ENCODE results near the gene CASR. TPM values are rescaled to one million over a fixed set of nuclear protein-coding genes. Genes with fewer than 3 reads are reported as not detected.

CASR gene
- total and polyA plus RNA-seq, 2 donors from 2014 or later: 14.8 to 72.8 TPM

DNA sequence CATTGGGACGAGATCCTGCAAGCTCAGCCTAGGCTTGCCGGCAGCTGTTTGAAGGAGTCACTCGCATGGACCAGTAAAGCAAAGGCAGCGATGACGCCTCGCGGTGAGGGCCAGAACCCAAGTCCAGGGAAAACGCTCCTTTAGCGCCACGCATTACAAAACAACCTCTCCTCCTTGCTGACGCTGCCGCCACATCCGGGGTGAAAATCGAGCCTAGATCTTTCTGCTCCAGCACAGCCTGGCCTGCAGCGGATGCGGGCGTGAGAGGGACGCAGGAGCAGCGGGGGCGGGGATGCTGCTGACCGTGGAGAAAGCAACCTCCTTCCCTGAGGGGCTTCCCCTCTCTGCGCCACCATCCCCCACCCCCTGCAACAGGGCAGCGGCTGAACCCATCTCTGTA lies 46.7 kb downstream of the CASR start:
- Histone ChIP-seq H3K27ac (ENCODE audit: low read depth in 2 of 2, low read length in 2 of 2) (no peak overlapping the region), H3K27me3 (ENCODE audit: control insufficient read depth, insufficient read depth, low read length) (no peaks in the 10 kb centered on the region), H3K9me3 (ENCODE audit: control insufficient read depth in 2 of 3, insufficient read depth in 1 of 3, low read length in 3 of 3) (no peaks in the 10 kb centered on the region), H3K4me1 (ENCODE audit: control insufficient read depth in 2 of 3, insufficient read depth in 2 of 3, low read depth in 1 of 3, low read length in 3 of 3) (no peaks in the 10 kb centered on the region), H3K9ac (ENCODE audit: low read length in 3 of 3) (no peak overlapping the region), H3K4me3 (ENCODE audit: low read length in 3 of 3) (no peak overlapping the region), H3K36me3 (ENCODE audit: control insufficient read depth in 2 of 3, insufficient read depth in 3 of 3, low read length in 3 of 3) (no peaks in the 10 kb centered on the region)
- TF ChIP-seq, protein P1, sequence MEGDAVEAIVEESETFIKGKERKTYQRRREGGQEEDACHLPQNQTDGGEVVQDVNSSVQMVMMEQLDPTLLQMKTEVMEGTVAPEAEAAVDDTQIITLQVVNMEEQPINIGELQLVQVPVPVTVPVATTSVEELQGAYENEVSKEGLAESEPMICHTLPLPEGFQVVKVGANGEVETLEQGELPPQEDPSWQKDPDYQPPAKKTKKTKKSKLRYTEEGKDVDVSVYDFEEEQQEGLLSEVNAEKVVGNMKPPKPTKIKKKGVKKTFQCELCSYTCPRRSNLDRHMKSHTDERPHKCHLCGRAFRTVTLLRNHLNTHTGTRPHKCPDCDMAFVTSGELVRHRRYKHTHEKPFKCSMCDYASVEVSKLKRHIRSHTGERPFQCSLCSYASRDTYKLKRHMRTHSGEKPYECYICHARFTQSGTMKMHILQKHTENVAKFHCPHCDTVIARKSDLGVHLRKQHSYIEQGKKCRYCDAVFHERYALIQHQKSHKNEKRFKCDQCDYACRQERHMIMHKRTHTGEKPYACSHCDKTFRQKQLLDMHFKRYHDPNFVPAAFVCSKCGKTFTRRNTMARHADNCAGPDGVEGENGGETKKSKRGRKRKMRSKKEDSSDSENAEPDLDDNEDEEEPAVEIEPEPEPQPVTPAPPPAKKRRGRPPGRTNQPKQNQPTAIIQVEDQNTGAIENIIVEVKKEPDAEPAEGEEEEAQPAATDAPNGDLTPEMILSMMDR (IDR thresholded peaks at IDR 0.05; ENCODE audit: borderline replicate concordance, extremely low read depth, insufficient read depth): no peak
- intact Hi-C loops (cut with DNase I): no loop called here
- no peak for DNase-seq
- FAIRE-seq: no peak

DNA sequence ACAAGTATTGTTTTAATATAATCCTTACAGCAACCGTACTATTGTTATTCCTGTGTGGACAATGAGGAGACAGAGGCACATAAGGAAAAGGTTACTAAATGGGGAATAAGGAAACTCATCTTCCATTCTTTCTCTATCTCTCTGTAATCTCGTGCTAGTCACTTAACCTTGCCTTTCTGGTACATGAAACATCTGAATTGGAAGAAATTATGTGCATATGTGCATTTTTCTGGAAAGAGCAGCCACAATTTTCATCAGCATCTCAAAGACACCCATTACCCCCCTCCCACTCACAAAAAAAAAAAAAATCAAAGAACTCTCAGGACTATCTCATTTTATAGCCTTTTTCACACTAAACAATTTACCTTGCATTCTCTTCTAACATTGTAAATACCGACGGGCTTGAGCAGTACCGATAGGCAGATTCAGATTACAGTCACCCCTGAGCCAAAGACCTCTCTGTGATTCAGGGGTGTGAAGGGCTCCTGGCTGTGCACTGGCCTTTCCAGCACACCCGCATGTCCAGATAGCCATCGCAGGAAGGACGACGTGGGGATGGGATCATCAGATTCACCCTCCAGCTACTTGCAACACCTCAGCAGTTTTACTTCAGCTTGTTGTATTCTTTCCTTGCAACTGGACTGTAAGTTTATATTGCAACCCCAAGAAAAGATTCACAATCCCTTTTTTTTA lies 48.1 kb downstream of the CASR start:
- Histone ChIP-seq H3K4me1 (ENCODE audit: control insufficient read depth in 2 of 3, insufficient read depth in 2 of 3, low read depth in 1 of 3, low read length in 3 of 3) (no peaks in the 10 kb centered on the region), H3K9ac (ENCODE audit: low read length in 3 of 3) (no peak overlapping the region), H3K27ac (ENCODE audit: low read depth in 2 of 2, low read length in 2 of 2) (no peak overlapping the region), H3K9me3 (ENCODE audit: control insufficient read depth in 2 of 3, insufficient read depth in 1 of 3, low read length in 3 of 3) (no peaks in the 10 kb centered on the region), H3K36me3 (ENCODE audit: control insufficient read depth in 2 of 3, insufficient read depth in 3 of 3, low read length in 3 of 3) (no peaks in the 10 kb centered on the region), H3K4me3 (ENCODE audit: low read length in 3 of 3) (no peak overlapping the region), H3K27me3 (ENCODE audit: control insufficient read depth, insufficient read depth, low read length) (no peaks in the 10 kb centered on the region)
- intact Hi-C loops (cut with DNase I): no loop called here
- FAIRE-seq (no peak), DNase-seq (no peak)
- TF ChIP-seq, protein P1 (IDR thresholded peaks at IDR 0.05; ENCODE audit: borderline replicate concordance, extremely low read depth, insufficient read depth): no peak

DNA sequence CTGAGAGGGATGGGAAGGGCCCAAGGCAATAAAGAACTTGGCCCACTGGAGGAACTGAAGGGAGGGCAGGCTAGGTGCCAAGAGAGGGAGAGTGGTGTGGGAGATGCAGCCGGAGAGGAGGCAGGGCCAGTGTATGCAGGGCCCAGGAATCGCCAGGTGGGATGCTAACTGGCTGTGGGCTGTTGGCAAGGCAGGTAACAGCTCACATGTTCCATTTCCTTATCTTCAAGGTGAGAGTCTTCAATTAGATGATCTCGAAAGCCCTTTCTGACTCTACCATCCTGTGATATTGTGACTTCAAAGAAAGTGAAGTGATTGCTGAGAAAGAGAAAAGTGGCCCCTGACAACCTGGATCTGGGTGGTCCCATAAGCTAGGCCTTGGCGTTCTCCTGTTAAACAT lies 49.0 kb downstream of the CASR start:
- intact Hi-C loops (cut with DNase I): no loop called here
- Histone ChIP-seq H3K36me3 (ENCODE audit: control insufficient read depth in 2 of 3, insufficient read depth in 3 of 3, low read length in 3 of 3) (no peaks in the 10 kb centered on the region), H3K27ac (ENCODE audit: low read depth in 2 of 2, low read length in 2 of 2) (no peak overlapping the region), H3K4me3 (ENCODE audit: low read length in 3 of 3) (no peak overlapping the region), H3K9ac (ENCODE audit: low read length in 3 of 3) (no peak overlapping the region), H3K9me3 (ENCODE audit: control insufficient read depth in 2 of 3, insufficient read depth in 1 of 3, low read length in 3 of 3) (no peaks in the 10 kb centered on the region), H3K4me1 (ENCODE audit: control insufficient read depth in 2 of 3, insufficient read depth in 2 of 3, low read depth in 1 of 3, low read length in 3 of 3) (no peaks in the 10 kb centered on the region), H3K27me3 (ENCODE audit: control insufficient read depth, insufficient read depth, low read length) (no peaks in the 10 kb centered on the region)
- no peak for FAIRE-seq
- no peak for DNase-seq
- TF ChIP-seq, protein P1 (IDR thresholded peaks at IDR 0.05; ENCODE audit: borderline replicate concordance, extremely low read depth, insufficient read depth): no peak
